Panc1 (cell line): Measurements from ENCODE around the gene POLE4. TPM values are rescaled to one million over a fixed set of nuclear protein-coding genes. Genes with fewer than 3 reads are reported as not detected.

Experiments used
- ATAC-seq: fragments of 200-7000 bp; cut with Tn5 transposase; 2 replicates; pipeline ENCODE4 v1.9.1; 2020; ENCODE audit warnings: mild to moderate bottlenecking, moderate library complexity
- BruUV-seq: library from RNA; stranded (reverse); fragments of 400-500 nt; replicated peaks from 2 replicates; lab custom pipeline; 2021; lab: Mats Ljungman, UMichigan
- CTCF ChIA-PET: fragments of 300-600 bp; sonication (Branson Sonifier 250); formaldehyde crosslinking; loops from one replicate; lab custom pipeline; 2022; ENCODE audit warnings: antibody characterized with exemption; lab: Charles Lee
- POLR2A ChIA-PET: fragments of 300-600 bp; sonication (Branson Sonifier 250); formaldehyde crosslinking; loops from one replicate; lab custom pipeline; 2022; ENCODE audit warnings: antibody characterized with exemption; lab: Charles Lee
- DNase-seq: peaks from one replicate; pipeline ENCODE4 v3.0.0-alpha.2; 2010; ENCODE audit warnings: low read depth, low spot score
- H3K27ac ChIP-seq: 2 replicates; pipeline ENCODE4 v1.5.1; 2011; ENCODE audit warnings: mild to moderate bottlenecking, low read length, inconsistent platforms
- H3K27me3 ChIP-seq: fragments of 200-500 bp; sonication (Bioruptor generic); 2 replicates; pipeline ENCODE4 v1.6.0; 2014; ENCODE audit warnings: low read length, inconsistent platforms; ENCODE audit not compliant: control insufficient read depth, insufficient read depth
- H3K36me3 ChIP-seq: fragments of 200-500 bp; sonication (Bioruptor generic); 2 replicates; pipeline ENCODE4 v1.5.1; 2014; ENCODE audit warnings: inconsistent platforms, mild to moderate bottlenecking, low read length, moderate library complexity; ENCODE audit not compliant: control insufficient read depth, insufficient read depth
- H3K4me1 ChIP-seq: 2 replicates; pipeline ENCODE4 v1.5.1; 2011; ENCODE audit warnings: inconsistent platforms, mild to moderate bottlenecking, low read length, moderate library complexity; ENCODE audit not compliant: control insufficient read depth, insufficient read depth
- H3K4me3 ChIP-seq, 2 experiments: 2 replicates each; pipeline ENCODE4 v1.5.1; 2011 to 2012; ENCODE audit warnings: low read depth in 2 of 2, low read length in 2 of 2, mild to moderate bottlenecking in 2 of 2, inconsistent platforms in 1 of 2, moderate library complexity in 1 of 2
- H3K9me3 ChIP-seq: fragments of 200-500 bp; sonication (Bioruptor generic); 2 replicates; pipeline ENCODE4 v1.5.1; 2014; ENCODE audit warnings: low read depth, mild to moderate bottlenecking, inconsistent platforms, low read length, moderate library complexity; ENCODE audit not compliant: control insufficient read depth, insufficient read depth
- POLR2AphosphoS5 ChIP-seq: IDR thresholded peaks from 2 replicates; pipeline ENCODE4 v1.6.1; 2012; ENCODE audit warnings: mild to moderate bottlenecking, low read depth, low read length, moderate library complexity
- SIN3A ChIP-seq: IDR thresholded peaks from 2 replicates; pipeline ENCODE4 v1.6.1; 2012; ENCODE audit warnings: low read depth, mild to moderate bottlenecking, low read length, moderate library complexity, borderline replicate concordance; ENCODE audit not compliant: insufficient read depth
- TCF7L2 ChIP-seq: IDR thresholded peaks from 2 replicates; pipeline ENCODE4 v1.6.1; 2011; ENCODE audit warnings: mild to moderate bottlenecking, low read depth, low read length, inconsistent platforms
- in situ Hi-C: cut with HindIII; loops from 2 replicates; pipeline ENCODE4 v1.10.0; 2016; ENCODE audit warnings: low sequenced_read_pairs, low pct_unique_long_range_greater_than_20kb
- intact Hi-C: fragments of 100-400 bp; cut with micrococcal nuclease; formaldehyde crosslinking; loops from one replicate; pipeline ENCODE4 v1.10.0; 2022; ENCODE audit not compliant: unreplicated experiment
- total RNA-seq: library from RNA; stranded (reverse); gene quantifications from one replicate; pipeline ENCODE4 v1.2.1, GENCODE V29; 2021; ENCODE audit not compliant: unreplicated experiment
- TF ChIP-seq, protein P1 (sequence below), 2 experiments: IDR thresholded peaks; 2 replicates each; pipeline ENCODE4 v1.6.1; 2011 to 2012; ENCODE audit warnings: low read depth in 2 of 2, control low read depth in 1 of 2, low read length in 1 of 2, mild to moderate bottlenecking in 1 of 2, moderate library complexity in 1 of 2; ENCODE audit not compliant: insufficient read depth in 1 of 2
- TF ChIP-seq, protein P2 (sequence below): fragments of 450-650 bp; IDR thresholded peaks from 2 replicates; pipeline ENCODE4 v1.5.1; 2017; ENCODE audit warnings: mild to moderate bottlenecking

Gene POLE4
- total RNA-seq, 1 experiment from 2014 or later = 103 TPM

DNA sequence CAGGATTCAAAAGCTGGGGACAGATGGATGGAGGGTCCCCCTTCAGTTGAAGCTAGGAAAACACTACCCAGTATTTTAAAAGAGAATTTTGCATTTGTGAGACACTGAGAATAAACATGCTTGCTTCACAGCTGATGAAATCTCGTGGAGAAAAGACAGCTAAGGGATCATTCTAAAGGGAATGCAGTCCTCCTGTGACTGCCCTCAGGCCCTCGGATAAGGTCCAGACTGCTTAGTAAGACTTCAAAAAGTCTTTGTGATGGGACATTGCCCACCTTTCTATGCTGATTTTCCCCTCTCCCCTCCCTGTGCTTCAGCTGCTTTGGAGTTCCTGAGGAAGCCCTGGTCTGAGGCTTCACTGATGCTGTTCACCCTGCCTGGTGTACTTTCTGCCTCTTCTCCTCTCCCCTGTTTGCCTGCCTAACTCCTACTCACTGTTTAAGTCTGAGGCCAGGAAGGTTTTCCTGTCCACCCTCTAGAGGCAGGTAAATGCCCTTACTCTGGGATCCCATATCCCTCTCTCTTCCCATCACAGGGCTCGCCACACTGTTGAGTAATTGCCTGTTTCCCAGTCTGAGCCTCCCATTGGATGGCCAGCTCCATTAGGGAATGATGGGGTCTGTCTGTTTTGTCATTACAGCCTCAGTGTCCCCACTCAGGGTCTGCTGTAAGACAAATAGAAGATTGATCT, 26.6 kb downstream of the POLE4 start:
- DNase-seq = no peak
- CTCF ChIA-PET = no interaction called here

DNA sequence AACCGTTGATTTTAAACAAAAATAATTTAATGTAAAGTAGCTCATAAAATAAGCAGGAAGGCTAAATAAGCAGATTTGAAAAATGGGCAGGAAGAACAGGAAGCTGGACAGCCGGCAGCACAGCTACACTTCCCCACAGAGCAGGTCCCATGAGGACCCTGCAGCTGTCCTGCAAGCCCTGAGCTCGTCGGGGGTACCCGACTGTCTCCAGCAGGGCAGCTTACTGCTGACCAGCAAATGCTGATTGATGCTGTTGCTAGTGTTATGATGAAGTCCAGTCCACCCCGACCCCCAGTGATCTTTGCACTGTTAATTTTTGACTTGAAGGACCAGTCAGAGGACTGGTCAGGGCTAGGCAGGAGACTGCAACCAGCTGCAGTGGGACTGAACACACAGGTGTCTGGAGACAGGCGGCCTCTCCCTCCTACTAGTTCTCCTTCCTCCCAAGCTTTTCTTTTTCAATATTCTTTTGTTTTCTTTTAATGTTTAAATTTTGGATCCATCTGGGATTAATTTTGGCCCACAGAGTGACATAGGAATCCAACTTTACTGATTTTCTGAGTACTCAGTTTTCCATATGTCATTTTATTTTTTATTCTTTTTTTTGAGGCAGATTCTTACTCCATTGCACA, 27.7 kb downstream of the POLE4 start:
- ATAC-seq = no peak
- H3K36me3 ChIP-seq = no peaks in the 10 kb centered on the region
- no peaks in the 10 kb centered on the region for H3K9me3 ChIP-seq
- intact Hi-C loops (no loop called here), in situ Hi-C loops (no loop called here)
- no peak for DNase-seq
- CTCF ChIA-PET = no interaction called here
- POLR2A ChIA-PET = no interaction called here
- BruUV-seq = no TSS peak
- no peaks in the 10 kb centered on the region for H3K27me3 ChIP-seq
- no peak overlapping the region for H3K27ac ChIP-seq
- no peak overlapping the region for H3K4me3 ChIP-seq
- H3K4me1 ChIP-seq = no peaks in the 10 kb centered on the region
- TF ChIP-seq TCF7L2 (no peak), POLR2AphosphoS5 (no peak), SIN3A (no peak)
- TF ChIP-seq, protein P1, sequence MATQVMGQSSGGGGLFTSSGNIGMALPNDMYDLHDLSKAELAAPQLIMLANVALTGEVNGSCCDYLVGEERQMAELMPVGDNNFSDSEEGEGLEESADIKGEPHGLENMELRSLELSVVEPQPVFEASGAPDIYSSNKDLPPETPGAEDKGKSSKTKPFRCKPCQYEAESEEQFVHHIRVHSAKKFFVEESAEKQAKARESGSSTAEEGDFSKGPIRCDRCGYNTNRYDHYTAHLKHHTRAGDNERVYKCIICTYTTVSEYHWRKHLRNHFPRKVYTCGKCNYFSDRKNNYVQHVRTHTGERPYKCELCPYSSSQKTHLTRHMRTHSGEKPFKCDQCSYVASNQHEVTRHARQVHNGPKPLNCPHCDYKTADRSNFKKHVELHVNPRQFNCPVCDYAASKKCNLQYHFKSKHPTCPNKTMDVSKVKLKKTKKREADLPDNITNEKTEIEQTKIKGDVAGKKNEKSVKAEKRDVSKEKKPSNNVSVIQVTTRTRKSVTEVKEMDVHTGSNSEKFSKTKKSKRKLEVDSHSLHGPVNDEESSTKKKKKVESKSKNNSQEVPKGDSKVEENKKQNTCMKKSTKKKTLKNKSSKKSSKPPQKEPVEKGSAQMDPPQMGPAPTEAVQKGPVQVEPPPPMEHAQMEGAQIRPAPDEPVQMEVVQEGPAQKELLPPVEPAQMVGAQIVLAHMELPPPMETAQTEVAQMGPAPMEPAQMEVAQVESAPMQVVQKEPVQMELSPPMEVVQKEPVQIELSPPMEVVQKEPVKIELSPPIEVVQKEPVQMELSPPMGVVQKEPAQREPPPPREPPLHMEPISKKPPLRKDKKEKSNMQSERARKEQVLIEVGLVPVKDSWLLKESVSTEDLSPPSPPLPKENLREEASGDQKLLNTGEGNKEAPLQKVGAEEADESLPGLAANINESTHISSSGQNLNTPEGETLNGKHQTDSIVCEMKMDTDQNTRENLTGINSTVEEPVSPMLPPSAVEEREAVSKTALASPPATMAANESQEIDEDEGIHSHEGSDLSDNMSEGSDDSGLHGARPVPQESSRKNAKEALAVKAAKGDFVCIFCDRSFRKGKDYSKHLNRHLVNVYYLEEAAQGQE (IDR thresholded peaks at IDR 0.05; ENCODE audit: insufficient read depth in 1 of 2, low read depth in 2 of 2, low read length in 1 of 2) = no peak
- TF ChIP-seq, protein P2, sequence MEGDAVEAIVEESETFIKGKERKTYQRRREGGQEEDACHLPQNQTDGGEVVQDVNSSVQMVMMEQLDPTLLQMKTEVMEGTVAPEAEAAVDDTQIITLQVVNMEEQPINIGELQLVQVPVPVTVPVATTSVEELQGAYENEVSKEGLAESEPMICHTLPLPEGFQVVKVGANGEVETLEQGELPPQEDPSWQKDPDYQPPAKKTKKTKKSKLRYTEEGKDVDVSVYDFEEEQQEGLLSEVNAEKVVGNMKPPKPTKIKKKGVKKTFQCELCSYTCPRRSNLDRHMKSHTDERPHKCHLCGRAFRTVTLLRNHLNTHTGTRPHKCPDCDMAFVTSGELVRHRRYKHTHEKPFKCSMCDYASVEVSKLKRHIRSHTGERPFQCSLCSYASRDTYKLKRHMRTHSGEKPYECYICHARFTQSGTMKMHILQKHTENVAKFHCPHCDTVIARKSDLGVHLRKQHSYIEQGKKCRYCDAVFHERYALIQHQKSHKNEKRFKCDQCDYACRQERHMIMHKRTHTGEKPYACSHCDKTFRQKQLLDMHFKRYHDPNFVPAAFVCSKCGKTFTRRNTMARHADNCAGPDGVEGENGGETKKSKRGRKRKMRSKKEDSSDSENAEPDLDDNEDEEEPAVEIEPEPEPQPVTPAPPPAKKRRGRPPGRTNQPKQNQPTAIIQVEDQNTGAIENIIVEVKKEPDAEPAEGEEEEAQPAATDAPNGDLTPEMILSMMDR = no peak

More for the DNA sequence above, 26.6 kb downstream of the POLE4 start:
- ATAC-seq = no peak
- Histone ChIP-seq H3K9me3 (no peaks in the 10 kb centered on the region), H3K36me3 (no peaks in the 10 kb centered on the region), H3K4me1 (no peaks in the 10 kb centered on the region), H3K27ac (no peak overlapping the region), H3K27me3 (no peaks in the 10 kb centered on the region), H3K4me3 (no peak overlapping the region)
- intact Hi-C loops = no loop called here
- BruUV-seq = no TSS peak
- no peak for TF ChIP-seq POLR2AphosphoS5
- no peak for TF ChIP-seq SIN3A
- TF ChIP-seq TCF7L2 = no peak
- TF ChIP-seq, protein P1 (IDR thresholded peaks at IDR 0.05; ENCODE audit: insufficient read depth in 1 of 2, low read depth in 2 of 2, low read length in 1 of 2) = no peak
- TF ChIP-seq, protein P2 = no peak
- in situ Hi-C loops = no loop called here
- POLR2A ChIA-PET = interaction anchor here (0.6 kb wide), 1 partner anchor 9 kb away, joined by 4 read pairs; no protein-coding TSS in a partner anchor
